Stimulated activated CD8-positive, alpha-beta memory T cell treated with anti-CD3 and anti-CD28 coated beads, Interleukin-2, amount 100 ng/mL, for 48 hours (primary cell): ENCODE results near the gene CCDC24.

Experiments
- DNase-seq, 2 donors: peaks; one replicate each; pipeline ENCODE4 v3.0.0-alpha.2; 2020; ENCODE audit warnings: low read depth in 2 of 2

Gene CCDC24

DNA sequence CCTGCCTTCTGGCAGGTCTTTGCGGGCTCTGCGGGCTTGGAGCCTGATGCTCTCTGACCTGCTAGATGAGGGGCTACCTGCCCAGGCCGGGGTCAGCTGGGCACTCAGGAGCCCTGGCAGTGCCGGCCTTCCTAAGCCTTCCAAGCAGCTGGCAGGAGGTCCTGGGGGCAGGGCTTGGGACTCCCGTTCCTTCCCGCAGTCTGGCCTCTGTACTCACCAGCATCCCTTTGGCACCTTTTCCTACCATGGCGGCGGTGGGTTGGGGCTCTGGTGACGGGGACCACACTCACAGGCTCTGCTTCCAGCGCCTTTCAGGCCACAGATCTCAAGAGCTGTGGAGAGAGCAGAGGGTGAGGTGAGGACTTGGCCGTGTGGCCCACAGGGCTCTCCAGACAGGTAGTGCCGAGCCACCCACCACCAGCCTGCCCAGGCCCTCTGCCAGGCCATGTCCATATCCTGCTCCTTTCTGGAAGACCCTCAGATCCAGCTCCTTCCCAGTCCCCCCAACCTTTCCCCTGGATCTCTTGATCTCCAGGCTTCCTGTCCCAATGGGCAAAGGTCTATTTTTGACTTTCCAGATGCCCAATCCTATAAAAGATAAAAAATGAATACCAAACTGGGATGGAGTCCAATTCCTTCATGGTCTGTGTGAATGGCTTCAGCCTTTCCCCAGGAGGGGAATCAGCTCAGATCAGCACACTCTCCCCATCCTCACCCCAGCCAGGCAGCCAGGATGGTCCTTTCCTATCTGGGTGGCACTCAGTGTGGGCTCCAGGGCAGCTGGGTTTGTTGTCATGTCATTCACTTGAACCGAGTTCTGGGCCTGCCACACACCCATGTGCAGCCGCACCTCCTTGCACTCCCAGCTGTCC, 32.9 kb downstream of the CCDC24 start:
- no peak for DNase-seq

GRCh38 chr1:44024903-44025525, 33.6 kb downstream of the CCDC24 start:
- no peak for DNase-seq

GRCh38 chr1:44025816-44026215, 34.4 kb downstream of the CCDC24 start:
- no peak for DNase-seq

DNA sequence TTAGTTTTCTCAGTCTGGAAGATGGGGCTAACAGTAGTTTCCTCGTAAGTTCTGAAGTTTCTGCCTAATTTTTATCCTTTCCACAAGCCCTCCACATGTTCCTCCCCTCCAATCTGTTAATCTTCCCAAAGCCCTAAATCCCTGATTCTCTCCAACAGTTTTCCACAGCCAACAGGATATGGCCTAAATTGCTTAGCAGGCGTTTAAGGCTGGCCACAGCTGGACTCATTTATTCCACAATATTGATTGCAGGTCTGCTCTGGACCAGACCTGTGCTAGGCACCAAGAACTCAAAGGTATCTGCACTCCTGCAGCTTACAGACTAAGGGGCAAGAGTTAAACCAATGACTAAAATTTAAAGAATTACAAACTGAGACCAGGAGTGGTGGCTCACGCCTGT, 35.9 kb downstream of the CCDC24 start:
- DNase-seq, result no peak

GRCh38 chr1:44029260-44029910, 38.0 kb downstream of the CCDC24 start:
- no peak for DNase-seq

- peak; percentile 80 to 82 for DNase-seq
Measured at GRCh38 chr1:44029911-44030604, 38.7 kb downstream of the CCDC24 start.

DNA sequence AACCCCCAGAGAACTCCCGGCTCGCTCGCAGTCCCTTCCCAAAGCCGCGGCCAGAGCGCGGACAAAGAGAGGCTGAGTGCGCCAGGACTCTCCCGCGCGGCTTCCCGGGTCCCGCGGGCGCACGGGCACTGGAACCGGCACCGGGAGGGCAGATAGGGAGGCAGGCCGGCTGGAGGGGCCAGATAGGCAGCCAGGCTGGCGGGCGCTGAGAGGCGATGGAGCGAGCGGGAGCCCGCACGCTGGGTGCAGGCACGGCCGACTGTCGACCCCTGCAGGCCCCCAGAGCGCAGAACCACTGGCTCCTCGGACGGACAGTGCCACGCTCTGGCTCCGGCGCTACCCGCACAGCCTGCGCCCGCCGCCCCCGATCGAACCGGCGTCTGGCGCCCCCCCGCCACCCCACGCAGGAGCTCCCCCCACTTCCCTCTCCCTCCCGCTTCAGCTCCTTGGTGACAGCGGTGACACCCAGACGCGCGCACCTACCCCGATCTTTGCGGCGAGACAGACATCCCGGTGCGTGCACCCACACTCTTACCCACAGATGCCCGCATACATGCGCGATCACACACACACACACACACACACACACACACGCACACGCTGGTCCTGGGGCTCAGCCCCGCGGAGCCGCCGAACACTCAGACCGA, 39.3 kb downstream of the CCDC24 start:
- peak; percentile 13 to 32 for DNase-seq

- peak in 1 of 2 donors; percentile 22 for DNase-seq
Measured at GRCh38 chr1:44031252-44032169, 40.1 kb downstream of the CCDC24 start, which contains the start of gene SLC6A9. Gene SLC6A9 (minus strand): TSS chr1:44031462. CDS start chr1:44024277, 7,185 bp downstream.

GRCh38 chr1:44032170-44032790, 40.9 kb downstream of the CCDC24 start:
- DNase-seq, result no peak

DNA sequence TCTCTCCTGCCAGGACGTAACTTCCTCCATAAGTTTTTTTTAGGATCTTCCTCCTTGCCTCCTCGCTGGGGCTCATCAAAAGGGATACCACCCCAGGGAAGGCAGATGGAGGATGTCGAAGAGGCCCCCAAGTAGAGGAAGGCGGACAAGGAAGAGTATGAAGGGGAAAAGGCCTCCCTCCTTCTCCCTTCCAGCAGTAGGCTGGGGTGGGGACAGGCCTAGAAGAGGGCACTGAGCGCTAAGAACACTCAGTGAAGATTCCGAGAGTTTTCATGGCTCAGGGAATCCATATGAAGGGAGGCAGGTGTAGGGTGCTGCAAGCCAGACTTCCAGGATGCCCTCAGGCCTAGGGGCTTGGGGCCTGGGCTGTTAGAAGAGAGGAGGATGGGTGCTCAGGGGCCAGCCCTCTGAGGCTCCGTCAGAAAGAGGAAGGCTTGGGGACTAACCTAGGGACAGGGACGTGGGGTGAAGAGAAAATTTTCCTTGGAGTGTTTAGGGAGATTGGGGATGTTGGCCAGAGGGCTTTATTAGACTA, 41.7 kb downstream of the CCDC24 start:
- no peak for DNase-seq

DNA sequence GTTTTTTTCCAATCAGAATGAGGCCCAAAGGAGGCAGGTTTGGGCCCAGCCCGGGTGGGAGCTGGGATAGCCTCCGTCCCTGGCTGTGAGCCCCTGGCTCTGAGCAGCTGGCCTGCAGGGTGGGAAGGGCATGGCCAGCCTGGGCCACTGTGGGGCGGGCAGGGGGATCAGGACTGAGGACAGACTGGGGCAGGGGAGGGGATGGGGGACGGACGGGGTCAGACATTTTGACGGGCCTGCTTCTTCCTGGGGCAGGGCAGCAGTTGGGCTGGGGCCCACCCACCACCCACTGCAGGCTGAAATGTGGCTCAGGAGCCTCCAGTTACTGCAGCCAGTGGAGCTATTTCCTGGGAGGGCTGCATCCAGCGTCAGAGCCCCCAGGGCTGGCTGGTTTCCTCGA, 42.4 kb downstream of the CCDC24 start:
- no peak for DNase-seq

DNA sequence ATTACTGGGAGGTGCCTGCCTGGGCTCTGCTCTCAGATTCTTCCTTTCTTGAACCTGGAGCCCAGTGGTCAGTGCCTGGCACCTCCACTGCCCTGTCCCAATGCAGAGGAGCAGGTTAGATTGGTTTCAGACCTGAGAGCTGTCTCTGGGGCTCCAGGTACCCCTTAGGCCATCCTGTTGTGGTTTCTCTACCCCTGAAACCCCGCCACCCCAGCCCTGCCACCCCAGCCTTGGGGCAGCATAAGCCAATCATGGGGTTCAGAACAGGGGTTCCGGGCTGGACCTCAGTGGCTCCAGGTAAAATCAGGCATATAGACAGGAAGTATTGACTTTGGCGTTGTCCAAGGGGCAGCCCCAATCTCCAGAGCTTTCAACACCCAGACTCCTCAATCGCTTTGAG, 43.0 kb downstream of the CCDC24 start:
- DNase-seq, result no peak

GRCh38 chr1:44034976-44035716, 43.7 kb downstream of the CCDC24 start:
- no peak for DNase-seq

DNA sequence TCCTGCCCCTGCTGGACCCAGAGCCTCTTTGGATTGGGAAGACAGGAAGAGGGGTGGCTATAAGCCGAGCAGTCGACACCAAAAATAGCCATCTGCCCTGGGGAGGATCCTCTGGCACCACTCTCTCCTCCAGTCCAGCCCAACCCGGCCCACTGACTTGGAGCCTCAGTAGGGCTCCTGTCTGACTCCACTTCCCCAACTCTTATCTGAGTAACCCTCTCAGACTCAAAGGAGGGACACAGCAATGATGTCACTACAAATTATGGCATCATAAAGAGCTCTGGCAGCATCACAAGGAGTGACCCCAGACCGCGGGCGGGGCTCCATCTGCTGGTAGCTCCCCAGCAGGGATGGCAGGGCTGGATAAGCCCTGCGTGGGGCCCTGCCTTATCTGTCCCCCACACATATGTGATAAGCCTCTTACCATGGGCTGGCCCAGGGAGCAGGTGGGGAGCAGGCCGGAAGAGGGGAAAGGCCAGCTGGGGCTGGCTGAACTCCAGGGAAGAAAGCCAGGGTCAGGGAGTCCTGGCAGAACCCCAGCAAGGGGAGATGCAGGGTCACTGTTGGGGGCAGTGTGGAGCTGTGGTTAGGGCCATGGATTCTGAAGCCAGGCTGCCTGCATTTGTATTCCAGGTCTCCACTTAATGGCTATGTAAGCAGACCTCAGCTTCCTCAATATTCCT, 44.5 kb downstream of the CCDC24 start:
- DNase-seq, result no peak

- DNase-seq, result peak; percentile 32 to 46
Measured at GRCh38 chr1:44036409-44037139, 45.2 kb downstream of the CCDC24 start.

DNA sequence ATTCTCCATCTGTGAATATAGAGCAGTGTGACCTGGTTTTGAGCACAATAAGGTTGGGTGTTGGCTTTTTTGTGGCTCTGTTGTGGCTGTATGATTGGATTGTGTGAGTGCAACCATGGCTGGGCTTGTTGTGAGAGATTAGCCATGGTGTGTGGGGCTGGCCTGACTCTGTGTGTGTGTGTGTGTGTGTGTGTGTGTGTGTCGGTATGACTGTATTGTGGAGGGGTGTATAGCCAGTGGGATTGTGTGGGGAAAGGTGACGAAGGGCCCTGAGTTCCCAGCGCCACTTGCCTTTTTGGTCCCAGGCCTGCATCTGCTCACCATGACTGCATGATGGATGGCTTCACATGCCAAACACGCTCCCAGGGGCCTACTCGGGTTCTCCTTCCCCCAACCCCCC, 45.8 kb downstream of the CCDC24 start:
- no peak for DNase-seq

DNA sequence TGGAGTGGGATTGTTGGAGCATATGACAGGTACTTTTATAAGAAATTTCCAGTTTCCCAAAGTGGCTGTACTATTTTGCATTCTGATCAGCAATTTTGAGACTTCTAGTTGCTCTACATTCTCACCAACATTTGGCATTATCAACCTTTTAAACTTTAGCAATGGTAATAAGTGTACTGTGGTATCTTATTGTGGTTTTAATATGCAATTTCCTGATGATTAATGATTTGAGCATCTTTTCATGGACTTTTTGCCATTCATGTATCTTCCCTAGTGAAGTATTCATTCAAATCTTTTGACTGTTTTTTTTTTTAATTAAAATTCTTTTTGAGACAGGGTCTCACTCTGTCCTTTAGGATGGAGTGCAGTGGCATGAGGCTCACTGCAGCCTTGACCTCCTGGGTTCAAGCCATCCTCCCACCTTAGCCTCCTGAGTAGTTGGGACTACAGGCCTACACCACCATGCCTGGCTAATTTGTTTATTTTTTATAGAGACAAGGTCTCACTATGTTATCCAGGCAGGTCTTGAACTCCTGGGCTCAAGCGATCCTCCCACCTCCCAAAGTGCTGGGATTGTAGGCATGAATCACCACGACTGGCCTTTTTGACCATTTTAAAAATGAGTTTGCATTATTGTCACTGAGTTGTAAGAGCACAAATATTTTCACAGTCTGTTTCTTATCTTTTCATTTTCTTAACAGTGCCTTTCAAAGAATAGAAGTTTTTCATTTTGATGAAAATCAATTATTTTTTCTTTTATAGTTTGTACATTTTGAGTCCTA, 47.7 kb downstream of the CCDC24 start:
- DNase-seq, result no peak
